ENCODE results near the gene PATE1. TPM values are rescaled to one million over a fixed set of nuclear protein-coding genes. Genes with fewer than 3 reads are reported as not detected.

PATE1 gene
- total and polyA plus RNA-seq, 2 experiments from 2014 or later = not detected

DNA sequence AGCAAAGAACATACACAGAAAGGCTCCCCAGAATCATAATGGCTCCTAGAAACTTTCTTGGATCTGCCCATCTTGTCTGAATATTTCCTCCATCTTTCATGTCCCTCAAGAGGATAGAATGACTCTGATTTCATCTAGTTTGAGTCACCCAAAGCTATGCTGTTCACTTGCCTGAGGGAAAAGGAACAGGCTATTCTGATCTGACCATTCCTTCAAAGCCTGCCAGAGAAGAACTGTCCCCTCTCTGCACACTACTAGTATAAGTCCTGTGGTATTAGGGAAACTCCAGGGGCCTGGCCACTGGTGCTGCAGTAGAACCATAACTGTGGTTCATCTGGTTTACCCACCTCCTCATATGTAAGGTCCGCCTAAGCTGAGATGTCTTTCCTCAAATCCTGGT lies 2.4 kb upstream of the PATE1 start:
- no peaks in the 10 kb centered on the region for H3K9me2 ChIP-seq (replicated peaks; ENCODE audit: insufficient read depth)
- WGBS (ENCODE audit: low lambda C conversion rate, missing lambda C conversion rate) = 94% methylated on average over 1 of the region's 1 CpG
- H3K27me3 ChIP-seq = no peaks in the 10 kb centered on the region
- H3K9me3 ChIP-seq (ENCODE audit: low read depth) = no peaks in the 10 kb centered on the region
- H2AFZ ChIP-seq = no peak overlapping the region
- no peak overlapping the region for H3K4me2 ChIP-seq
- no peaks in the 10 kb centered on the region for H3K4me1 ChIP-seq (ENCODE audit: insufficient read depth)
- H4K20me1 ChIP-seq (ENCODE audit: insufficient read depth, poor library complexity, severe bottlenecking) = no peaks in the 10 kb centered on the region
- no peak overlapping the region for H3K4me3 ChIP-seq
- no peak for TF ChIP-seq EZH2phosphoT487 (IDR thresholded peaks at IDR 0.05; ENCODE audit: low read depth, severe bottlenecking, unreplicated experiment)
- TF ChIP-seq, protein P1, sequence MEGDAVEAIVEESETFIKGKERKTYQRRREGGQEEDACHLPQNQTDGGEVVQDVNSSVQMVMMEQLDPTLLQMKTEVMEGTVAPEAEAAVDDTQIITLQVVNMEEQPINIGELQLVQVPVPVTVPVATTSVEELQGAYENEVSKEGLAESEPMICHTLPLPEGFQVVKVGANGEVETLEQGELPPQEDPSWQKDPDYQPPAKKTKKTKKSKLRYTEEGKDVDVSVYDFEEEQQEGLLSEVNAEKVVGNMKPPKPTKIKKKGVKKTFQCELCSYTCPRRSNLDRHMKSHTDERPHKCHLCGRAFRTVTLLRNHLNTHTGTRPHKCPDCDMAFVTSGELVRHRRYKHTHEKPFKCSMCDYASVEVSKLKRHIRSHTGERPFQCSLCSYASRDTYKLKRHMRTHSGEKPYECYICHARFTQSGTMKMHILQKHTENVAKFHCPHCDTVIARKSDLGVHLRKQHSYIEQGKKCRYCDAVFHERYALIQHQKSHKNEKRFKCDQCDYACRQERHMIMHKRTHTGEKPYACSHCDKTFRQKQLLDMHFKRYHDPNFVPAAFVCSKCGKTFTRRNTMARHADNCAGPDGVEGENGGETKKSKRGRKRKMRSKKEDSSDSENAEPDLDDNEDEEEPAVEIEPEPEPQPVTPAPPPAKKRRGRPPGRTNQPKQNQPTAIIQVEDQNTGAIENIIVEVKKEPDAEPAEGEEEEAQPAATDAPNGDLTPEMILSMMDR (IDR thresholded peaks at IDR 0.05; ENCODE audit: poor library complexity) = no peak
- no peak for TF ChIP-seq EZH2 (IDR thresholded peaks at IDR 0.05; ENCODE audit: borderline replicate concordance)
- no peak for DNase-seq (ENCODE audit: low spot score)
- H3K36me3 ChIP-seq (replicated peaks; ENCODE audit: insufficient read depth, low read depth) = no peaks in the 10 kb centered on the region
- no peak overlapping the region for H3K27ac ChIP-seq
- H3K79me2 ChIP-seq = no peaks in the 10 kb centered on the region

DNA sequence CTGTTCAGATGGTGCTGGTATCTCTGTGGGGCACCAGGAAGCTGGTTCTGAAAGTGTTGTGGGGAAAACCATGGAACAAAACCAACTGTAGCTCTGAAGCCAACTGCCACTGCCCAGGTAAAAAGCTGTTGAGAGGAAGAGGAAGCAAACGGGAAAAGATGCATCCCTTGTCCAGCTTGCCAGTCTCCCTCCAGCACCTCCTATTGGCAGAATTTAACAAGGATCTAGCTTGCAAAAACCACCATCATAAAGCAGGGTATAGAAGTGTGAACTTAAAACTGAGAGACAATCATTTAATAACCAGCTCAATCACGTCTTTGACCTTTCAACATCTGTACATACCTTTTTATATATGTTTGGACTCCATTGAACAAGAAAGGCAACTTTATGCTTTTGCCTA lies 4.5 kb downstream of the PATE1 start:
- no peak overlapping the region for H2AFZ ChIP-seq
- no peak overlapping the region for H3K4me2 ChIP-seq
- no peaks in the 10 kb centered on the region for H3K9me2 ChIP-seq (replicated peaks; ENCODE audit: insufficient read depth)
- WGBS (ENCODE audit: low lambda C conversion rate, missing lambda C conversion rate) = 51% methylated on average over 2 of the region's 2 CpGs
- no peak for DNase-seq (ENCODE audit: low spot score)
- H3K36me3 ChIP-seq (replicated peaks; ENCODE audit: insufficient read depth, low read depth) = no peaks in the 10 kb centered on the region
- H3K9me3 ChIP-seq (ENCODE audit: low read depth) = no peaks in the 10 kb centered on the region
- no peak overlapping the region for H3K4me3 ChIP-seq
- H3K27me3 ChIP-seq = no peaks in the 10 kb centered on the region
- TF ChIP-seq EZH2phosphoT487 (IDR thresholded peaks at IDR 0.05; ENCODE audit: low read depth, severe bottlenecking, unreplicated experiment) = no peak
- TF ChIP-seq, protein P1 (IDR thresholded peaks at IDR 0.05; ENCODE audit: poor library complexity) = no peak
- no peak for TF ChIP-seq EZH2 (IDR thresholded peaks at IDR 0.05; ENCODE audit: borderline replicate concordance)
- no peaks in the 10 kb centered on the region for H3K79me2 ChIP-seq
- no peaks in the 10 kb centered on the region for H3K4me1 ChIP-seq (ENCODE audit: insufficient read depth)
- no peaks in the 10 kb centered on the region for H4K20me1 ChIP-seq (ENCODE audit: insufficient read depth, poor library complexity, severe bottlenecking)
- no peak overlapping the region for H3K27ac ChIP-seq

DNA sequence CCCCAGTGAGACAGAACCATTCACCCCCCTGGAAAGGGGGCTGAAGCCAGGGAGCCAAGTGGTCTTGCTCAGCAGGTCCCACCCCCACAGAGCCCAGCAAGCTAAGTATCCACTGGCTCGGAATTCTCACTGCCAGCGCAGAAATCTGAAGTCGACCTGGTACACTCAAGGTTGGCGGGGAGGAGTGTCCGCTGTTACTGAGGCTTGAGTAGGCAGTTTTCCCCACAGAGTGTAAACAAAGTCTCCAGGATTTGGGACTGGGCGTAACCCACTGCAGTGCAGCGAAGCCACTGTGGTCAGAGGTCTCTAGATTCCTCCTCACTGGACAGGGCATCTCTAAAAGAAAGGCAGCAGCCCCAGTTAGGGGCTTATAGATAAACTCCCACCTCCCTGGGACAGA lies 10.0 kb downstream of the PATE1 start:
- Histone ChIP-seq H3K4me1 (ENCODE audit: insufficient read depth) (no peaks in the 10 kb centered on the region), H3K36me3 (replicated peaks; ENCODE audit: insufficient read depth, low read depth) (no peaks in the 10 kb centered on the region), H3K27ac (no peak overlapping the region), H2AFZ (no peak overlapping the region), H3K9me3 (ENCODE audit: low read depth) (no peaks in the 10 kb centered on the region), H3K27me3 (no peaks in the 10 kb centered on the region), H3K79me2 (no peaks in the 10 kb centered on the region), H3K9me2 (replicated peaks; ENCODE audit: insufficient read depth) (no peaks in the 10 kb centered on the region), H4K20me1 (ENCODE audit: insufficient read depth, poor library complexity, severe bottlenecking) (no peaks in the 10 kb centered on the region), H3K4me2 (no peak overlapping the region), H3K4me3 (no peak overlapping the region)
- 85% methylated on average over 7 of the region's 7 CpGs for WGBS (ENCODE audit: low lambda C conversion rate, missing lambda C conversion rate)
- TF ChIP-seq, protein P1 (IDR thresholded peaks at IDR 0.05; ENCODE audit: poor library complexity) = no peak
- no peak for TF ChIP-seq EZH2phosphoT487 (IDR thresholded peaks at IDR 0.05; ENCODE audit: low read depth, severe bottlenecking, unreplicated experiment)
- no peak for TF ChIP-seq EZH2 (IDR thresholded peaks at IDR 0.05; ENCODE audit: borderline replicate concordance)
- no peak for DNase-seq (ENCODE audit: low spot score)

DNA sequence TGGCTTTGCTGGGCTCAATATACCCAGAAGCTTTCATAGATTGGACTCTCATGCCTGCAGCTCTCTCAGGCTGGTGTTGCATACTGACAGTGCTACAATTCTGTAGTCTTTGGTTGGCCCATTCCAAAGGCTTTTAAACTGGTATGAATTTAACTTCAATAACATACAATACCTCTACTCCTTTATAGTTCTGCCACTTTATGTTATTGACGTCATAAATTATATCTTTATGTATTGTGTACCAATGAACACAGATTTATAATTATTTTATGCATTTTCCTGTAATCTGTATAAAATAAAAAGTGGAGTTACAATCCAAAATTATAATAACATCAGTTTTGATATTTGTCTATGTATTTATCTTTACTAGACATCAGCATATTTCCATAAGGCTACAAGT lies 16.4 kb downstream of the PATE1 start:
- no peaks in the 10 kb centered on the region for H3K9me2 ChIP-seq (replicated peaks; ENCODE audit: insufficient read depth)

More for the DNA sequence above, 16.4 kb downstream of the PATE1 start:
- no peaks in the 10 kb centered on the region for H3K4me1 ChIP-seq (ENCODE audit: insufficient read depth)
- H3K36me3 ChIP-seq (replicated peaks; ENCODE audit: insufficient read depth, low read depth) = no peaks in the 10 kb centered on the region
- no peaks in the 10 kb centered on the region for H3K9me3 ChIP-seq (ENCODE audit: low read depth)
- H3K4me2 ChIP-seq = no peak overlapping the region
- WGBS (ENCODE audit: low lambda C conversion rate, missing lambda C conversion rate) = 81% methylated on average over 1 of the region's 1 CpG
- TF ChIP-seq EZH2 (IDR thresholded peaks at IDR 0.05; ENCODE audit: borderline replicate concordance) (no peak), EZH2phosphoT487 (IDR thresholded peaks at IDR 0.05; ENCODE audit: low read depth, severe bottlenecking, unreplicated experiment) (no peak)
- TF ChIP-seq, protein P1 (IDR thresholded peaks at IDR 0.05; ENCODE audit: poor library complexity) = no peak
- H4K20me1 ChIP-seq (ENCODE audit: insufficient read depth, poor library complexity, severe bottlenecking) = no peaks in the 10 kb centered on the region
- no peak for DNase-seq (ENCODE audit: low spot score)
- H2AFZ ChIP-seq = no peak overlapping the region
- H3K27me3 ChIP-seq = no peaks in the 10 kb centered on the region
- H3K79me2 ChIP-seq = no peaks in the 10 kb centered on the region
- H3K27ac ChIP-seq = no peak overlapping the region
- H3K4me3 ChIP-seq = no peak overlapping the region
